ENCODE measurements around the gene TEX10.
"Not testable (repeated sequence)": the region's sequence is repeated elsewhere in the genome, so short reads cannot be mapped to it uniquely, and the experiment has no call there.

The TEX10 gene

GRCh38 chr9:100341889-100342288 lies 10.9 kb downstream of the TEX10 start:
- DNase-seq, result no peak

- no peak for DNase-seq
Observed at GRCh38 chr9:100340224-100340623, 12.5 kb downstream of the TEX10 start.

GRCh38 chr9:100338736-100339135 lies 14.0 kb downstream of the TEX10 start:
- not testable (repeated sequence) for DNase-seq

GRCh38 chr9:100324594-100325200 lies 28.0 kb downstream of the TEX10 start:
- no peak for DNase-seq

- peak; percentile 13 for DNase-seq
Observed at GRCh38 chr9:100322954-100323536, 29.7 kb downstream of the TEX10 start.

GRCh38 chr9:100317706-100318105 lies 35.0 kb downstream of the TEX10 start:
- no peak for DNase-seq

GRCh38 chr9:100315561-100315960 lies 37.2 kb downstream of the TEX10 start:
- DNase-seq, result no peak

GRCh38 chr9:100309992-100310391 lies 42.8 kb downstream of the TEX10 start:
- no peak for DNase-seq

- DNase-seq, result no peak
Observed at GRCh38 chr9:100308965-100309564, 43.7 kb downstream of the TEX10 start.

GRCh38 chr9:100307080-100307479 lies 45.7 kb downstream of the TEX10 start:
- DNase-seq, result no peak

- DNase-seq, result no peak
Observed at GRCh38 chr9:100306283-100306682, 46.5 kb downstream of the TEX10 start.

GRCh38 chr9:100303747-100304146 lies 49.0 kb downstream of the TEX10 start:
- DNase-seq, result no peak

GRCh38 chr9:100298378-100298777 lies 54.4 kb downstream of the TEX10 start:
- no peak for DNase-seq

GRCh38 chr9:100296407-100296806 lies 56.3 kb downstream of the TEX10 start:
- DNase-seq, result no peak

- no peak for DNase-seq
Observed at GRCh38 chr9:100295240-100295639, 57.5 kb downstream of the TEX10 start.

GRCh38 chr9:100294806-100295205 lies 57.9 kb downstream of the TEX10 start:
- DNase-seq, result no peak

- no peak for DNase-seq
Observed at GRCh38 chr9:100294341-100294740, 58.4 kb downstream of the TEX10 start.

GRCh38 chr9:100292414-100292813 lies 60.3 kb downstream of the TEX10 start:
- no peak for DNase-seq

GRCh38 chr9:100290714-100291113 lies 62.0 kb downstream of the TEX10 start:
- no peak for DNase-seq

- no peak for DNase-seq
Observed at GRCh38 chr9:100287186-100287585, 65.6 kb downstream of the TEX10 start.

GRCh38 chr9:100286257-100286656 lies 66.5 kb downstream of the TEX10 start:
- no peak for DNase-seq

- no peak for DNase-seq
Observed at GRCh38 chr9:100285601-100286000, 67.1 kb downstream of the TEX10 start.

GRCh38 chr9:100285080-100285479 lies 67.7 kb downstream of the TEX10 start:
- no peak for DNase-seq

GRCh38 chr9:100284247-100284646 lies 68.5 kb downstream of the TEX10 start:
- DNase-seq, result no peak

GRCh38 chr9:100282388-100282719 lies 70.4 kb downstream of the TEX10 start:
- DNase-seq, result no peak

All from activated naive CD4-positive, alpha-beta T cell treated with anti-CD3 and anti-CD28 coated beads, Interleukin-2, amount 50 U/mL, for 16 hours (primary cell).